NCI-H2107 treated with DMSO at 0.1 percent for 48 hours (cell line): ENCODE results near the gene HDGFL3.
"Not testable (repeated sequence)": the region's sequence is repeated elsewhere in the genome, so short reads cannot be mapped to it uniquely, and the experiment has no call there.

Source experiments
- DNase-seq: peaks from one replicate; lab custom pipeline; 2025; ENCODE audit not compliant: unreplicated experiment; lab: John Stamatoyannopoulos, UW

Gene HDGFL3

GRCh38 chr15:83207660-83208366, at the start of gene HDGFL3:
Gene HDGFL3, minus strand, starts transcription at chr15:83207823. Its CDS starts 409 bp downstream, at chr15:83207414.
- DNase-seq, result no peak

GRCh38 chr15:83250781-83251180, 43.2 kb upstream of the HDGFL3 start:
- DNase-seq, result no peak

- no peak for DNase-seq
Observed at GRCh38 chr15:83249030-83249343, 41.4 kb upstream of the HDGFL3 start.

- peak; percentile 22 for DNase-seq
Observed at GRCh38 chr15:83248151-83249029, 40.8 kb upstream of the HDGFL3 start.

- DNase-seq, result no peak
Observed at GRCh38 chr15:83243634-83244033, 36.0 kb upstream of the HDGFL3 start.

GRCh38 chr15:83230242-83230641, 22.6 kb upstream of the HDGFL3 start:
- DNase-seq, result no peak

GRCh38 chr15:83225449-83225848, 17.8 kb upstream of the HDGFL3 start:
- no peak for DNase-seq

- not testable (repeated sequence) for DNase-seq
Observed at GRCh38 chr15:83221781-83222180, 14.2 kb upstream of the HDGFL3 start.

GRCh38 chr15:83219026-83219425, 11.4 kb upstream of the HDGFL3 start:
- no peak for DNase-seq

- DNase-seq, result no peak
Observed at GRCh38 chr15:83215306-83215705, 7.7 kb upstream of the HDGFL3 start.

GRCh38 chr15:83210619-83211018, 3.0 kb upstream of the HDGFL3 start:
- no peak for DNase-seq

GRCh38 chr15:83209333-83209732, 1.7 kb upstream of the HDGFL3 start:
- no peak for DNase-seq

- no peak for DNase-seq
Observed at GRCh38 chr15:83208367-83208661, 691 bp upstream of the HDGFL3 start.

GRCh38 chr15:83207009-83207659, 489 bp downstream of the HDGFL3 start:
- DNase-seq, result no peak

GRCh38 chr15:83206526-83207008, 1.1 kb downstream of the HDGFL3 start:
- DNase-seq, result no peak

- DNase-seq, result no peak
Observed at GRCh38 chr15:83205725-83206324, 1.8 kb downstream of the HDGFL3 start.

GRCh38 chr15:83204697-83205096, 2.9 kb downstream of the HDGFL3 start:
- DNase-seq, result no peak

- no peak for DNase-seq
Observed at GRCh38 chr15:83203543-83203942, 4.1 kb downstream of the HDGFL3 start.

- DNase-seq, result no peak
Observed at GRCh38 chr15:83200589-83200988, 7.0 kb downstream of the HDGFL3 start.

- DNase-seq, result no peak
Observed at GRCh38 chr15:83200162-83200561, 7.5 kb downstream of the HDGFL3 start.

- no peak for DNase-seq
Observed at GRCh38 chr15:83199288-83199687, 8.3 kb downstream of the HDGFL3 start.

- DNase-seq, result no peak
Observed at GRCh38 chr15:83198476-83198875, 9.1 kb downstream of the HDGFL3 start.
